ENCODE data around the gene KLLN.
"Not testable (repeated sequence)": the region's sequence is repeated elsewhere in the genome, so short reads cannot be mapped to it uniquely, and the experiment has no call there.

KLLN gene

GRCh38 chr10:87866412-87866974 is 3.2 kb upstream of the KLLN start:
- no peak for DNase-seq (ENCODE audit: low read depth in 2 of 2, low spot score in 1 of 2)

DNA sequence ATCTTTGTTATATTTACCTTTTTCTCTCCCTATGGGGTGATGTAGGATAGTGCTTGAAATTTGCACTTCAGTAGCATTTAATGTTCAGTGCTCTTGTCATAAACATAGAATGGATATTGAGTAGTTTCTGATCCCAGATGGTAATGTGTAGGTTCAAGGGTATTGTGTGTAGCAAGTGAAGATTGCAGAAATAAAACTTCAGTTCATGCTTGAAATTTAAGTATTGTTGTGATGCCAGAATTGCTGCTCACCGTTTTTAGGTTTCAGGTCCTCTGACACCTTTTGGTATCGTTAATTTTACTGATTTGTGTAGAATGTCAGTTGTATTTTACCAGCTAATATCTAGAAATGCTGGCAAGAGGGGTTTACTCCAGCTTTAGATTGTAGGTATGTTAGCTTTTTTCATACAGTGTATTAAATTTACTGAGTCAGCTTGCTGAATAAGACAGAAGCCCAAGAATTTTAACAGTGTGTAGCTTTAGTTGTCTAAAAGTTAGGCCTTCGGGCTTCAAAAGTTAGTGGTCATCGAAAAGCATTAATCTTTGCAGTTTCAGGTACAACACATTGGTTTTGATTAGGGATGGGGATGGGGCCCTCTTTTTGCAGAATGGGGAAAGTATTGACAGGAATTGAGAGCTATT is 2.0 kb upstream of the KLLN start:
- DNase-seq (ENCODE audit: low read depth in 2 of 2, low spot score in 1 of 2), result no peak

GRCh38 chr10:87864496-87865059 is 1.2 kb upstream of the KLLN start:
- DNase-seq (ENCODE audit: low read depth in 2 of 2, low spot score in 1 of 2), result no peak

GRCh38 chr10:87863951-87864495 is 690 bp upstream of the KLLN start:
- DNase-seq (ENCODE audit: low read depth in 2 of 2, low spot score in 1 of 2), result not testable (repeated sequence)

GRCh38 chr10:87862679-87863052 is 667 bp downstream of the KLLN start:
- DNase-seq (ENCODE audit: low read depth in 2 of 2, low spot score in 1 of 2), result no peak

DNA sequence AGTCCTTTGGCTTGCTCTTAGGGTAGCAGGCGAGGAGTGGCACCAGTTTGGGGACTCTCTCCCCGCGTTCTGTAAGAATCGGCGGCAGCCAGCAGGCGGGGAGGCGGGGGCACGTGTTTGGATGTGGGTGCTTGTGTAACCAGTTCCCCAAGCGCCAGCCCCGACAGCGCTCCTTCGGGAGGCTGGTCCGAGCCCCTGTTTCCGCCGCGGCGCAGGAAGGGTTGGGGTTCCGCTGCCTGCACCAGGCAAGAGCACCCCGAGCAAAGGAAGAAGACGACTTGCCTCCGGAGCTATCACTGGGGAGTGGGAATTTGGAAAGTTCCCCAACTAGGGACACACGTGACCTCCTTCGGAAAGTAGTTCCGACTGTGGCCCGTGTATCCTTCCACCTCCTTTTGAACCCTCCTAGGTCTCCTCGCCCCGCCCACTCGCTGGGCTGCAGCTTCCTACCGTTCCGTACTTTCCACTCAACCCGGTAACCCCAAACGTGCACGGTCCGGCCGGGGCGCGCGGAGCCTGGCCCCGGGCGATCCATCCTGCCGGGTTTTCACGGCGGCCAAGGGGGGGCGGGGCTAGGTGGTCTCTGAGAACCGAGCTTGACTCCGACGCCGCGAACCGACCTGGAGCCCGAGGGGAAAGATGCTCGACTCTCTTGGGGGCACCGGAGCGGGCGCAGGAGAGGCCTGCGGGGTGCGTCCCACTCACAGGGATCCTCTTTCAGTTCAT is 1.2 kb downstream of the KLLN start:
- DNase-seq (ENCODE audit: low read depth in 2 of 2, low spot score in 1 of 2), result peak; percentile 85 to 89

- no peak for DNase-seq (ENCODE audit: low read depth in 2 of 2, low spot score in 1 of 2)
These were observed 1.8 kb downstream of the KLLN start for GRCh38 chr10:87861566-87861952.

- DNase-seq (ENCODE audit: low read depth in 2 of 2, low spot score in 1 of 2), result no peak
These were observed 2.4 kb downstream of the KLLN start for GRCh38 chr10:87860816-87861403.

GRCh38 chr10:87860156-87860795 is 3.1 kb downstream of the KLLN start:
- no peak for DNase-seq (ENCODE audit: low read depth in 2 of 2, low spot score in 1 of 2)

GRCh38 chr10:87855665-87856064 is 7.7 kb downstream of the KLLN start:
- DNase-seq (ENCODE audit: low read depth in 2 of 2, low spot score in 1 of 2), result not testable (repeated sequence)

DNA sequence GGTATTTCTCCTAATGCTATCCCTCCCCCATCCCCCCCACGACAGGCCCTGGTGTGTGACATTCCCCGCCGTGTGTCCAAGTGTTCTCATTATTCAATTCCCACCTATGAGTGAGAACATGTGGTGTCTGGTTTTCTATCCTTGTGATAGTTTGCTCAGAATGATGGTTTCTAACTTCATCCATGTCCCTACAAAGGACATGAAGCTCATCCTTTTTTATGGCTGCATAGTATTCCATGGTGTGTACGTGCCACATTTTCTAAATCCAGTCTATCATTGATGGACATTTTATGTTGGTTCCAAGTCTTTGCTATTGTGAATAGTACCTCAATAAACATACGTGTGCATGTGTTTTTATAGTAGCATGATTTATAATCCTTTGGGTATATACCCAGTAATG is 8.1 kb downstream of the KLLN start:
- DNase-seq (ENCODE audit: low read depth in 2 of 2, low spot score in 1 of 2), result not testable (repeated sequence)

DNA sequence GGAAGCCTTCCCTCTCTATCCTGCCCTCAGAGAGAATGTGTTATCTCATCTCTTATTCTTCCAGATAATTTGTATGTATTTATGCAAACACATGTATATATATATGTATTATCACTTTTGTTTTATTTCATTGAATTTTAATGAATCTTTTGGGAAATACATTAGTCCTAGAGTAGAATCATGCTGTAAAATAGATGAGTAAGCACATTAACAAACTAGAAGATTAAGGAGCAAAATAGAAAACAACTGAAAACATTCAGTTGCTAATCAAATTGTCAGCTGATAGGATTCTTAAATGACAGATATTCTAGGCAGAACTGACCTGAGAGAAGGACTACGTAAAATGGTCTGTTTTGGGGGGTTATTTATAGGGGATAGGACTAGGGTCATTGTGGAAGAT is 11.2 kb downstream of the KLLN start:
- no peak for DNase-seq (ENCODE audit: low read depth in 2 of 2, low spot score in 1 of 2)

DNA sequence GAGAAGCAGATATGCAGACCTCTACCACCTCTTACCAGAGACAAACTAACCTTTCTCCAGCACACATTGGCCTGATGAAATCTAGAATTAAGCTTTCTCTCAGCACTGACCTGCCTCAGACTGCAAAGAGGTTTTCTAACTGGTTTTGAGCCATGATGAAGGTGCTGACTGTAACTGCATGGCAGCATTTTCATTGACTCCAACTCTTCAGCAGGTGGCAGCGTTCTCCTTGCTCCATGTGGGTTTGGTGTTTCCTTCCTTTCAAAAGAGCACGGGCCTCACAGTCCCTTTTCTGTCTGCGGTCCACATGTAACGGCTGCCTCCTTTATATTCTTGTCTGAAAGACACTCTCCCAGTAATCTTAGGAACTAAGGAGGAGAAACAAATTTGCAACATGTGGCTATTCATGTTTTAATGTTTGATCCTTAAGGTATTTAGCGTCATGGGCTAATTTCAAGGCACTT is 12.6 kb downstream of the KLLN start:
- DNase-seq (ENCODE audit: low read depth in 2 of 2, low spot score in 1 of 2), result peak in 1 of 2 donors; percentile 11

GRCh38 chr10:87849001-87849400 is 14.3 kb downstream of the KLLN start:
- DNase-seq (ENCODE audit: low read depth in 2 of 2, low spot score in 1 of 2), result no peak

DNA sequence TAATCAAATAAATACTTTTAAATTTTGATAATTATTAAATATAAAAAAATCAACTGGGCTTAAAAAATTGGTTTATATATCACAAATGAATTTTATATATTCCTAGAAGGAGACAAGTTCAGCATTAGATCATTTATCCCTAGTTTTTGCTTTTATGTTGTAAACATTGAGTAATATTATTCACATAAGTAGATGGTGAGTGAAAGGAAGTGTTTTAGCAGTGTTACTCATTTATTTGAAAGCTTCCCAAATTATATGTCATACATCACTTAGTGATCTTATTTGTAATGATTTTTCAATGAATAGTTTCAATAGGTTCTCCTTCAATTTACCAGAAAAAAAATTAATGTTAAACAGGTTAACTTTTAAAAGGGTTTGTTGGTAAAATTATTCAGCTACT is 15.8 kb downstream of the KLLN start:
- DNase-seq (ENCODE audit: low read depth in 2 of 2, low spot score in 1 of 2), result no peak

GRCh38 chr10:87846711-87847110 is 16.6 kb downstream of the KLLN start:
- not testable (repeated sequence) for DNase-seq (ENCODE audit: low read depth in 2 of 2, low spot score in 1 of 2)

DNA sequence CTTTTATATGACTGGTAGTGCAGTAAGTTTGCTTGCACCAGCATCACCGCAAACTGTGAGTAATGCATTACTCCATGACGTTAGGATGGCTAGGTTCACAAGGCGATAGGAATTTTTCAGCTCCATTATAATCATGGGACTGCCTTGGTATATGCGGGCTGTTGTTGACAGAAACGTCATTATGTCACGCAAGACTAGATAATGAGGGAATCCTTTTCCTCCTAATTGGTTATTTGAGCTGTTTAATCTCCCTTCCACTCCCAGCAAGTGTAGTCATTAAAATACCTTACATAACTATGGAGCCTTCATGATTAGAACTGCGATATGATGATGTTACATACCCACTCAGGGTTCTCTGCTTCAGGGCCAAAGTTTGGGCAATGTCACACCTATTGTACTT is 17.3 kb downstream of the KLLN start:
- no peak for DNase-seq (ENCODE audit: low read depth in 2 of 2, low spot score in 1 of 2)

DNA sequence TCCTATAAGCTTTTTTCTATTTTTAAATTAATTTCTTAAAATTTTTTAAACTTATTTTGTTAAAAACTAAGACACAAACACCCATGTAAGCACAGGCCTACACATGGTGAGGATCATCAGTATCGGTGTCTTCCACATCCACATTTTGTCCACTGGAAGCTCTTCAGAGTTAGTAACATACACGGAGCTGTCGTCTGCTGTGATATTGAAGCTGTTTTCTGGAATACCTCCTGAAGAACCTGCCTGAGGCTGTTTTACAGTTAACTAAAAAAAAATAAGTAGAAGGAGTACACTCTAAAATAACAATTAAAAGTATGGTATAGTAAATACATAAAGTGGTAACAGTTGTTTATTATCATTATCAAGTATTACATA is 17.7 kb downstream of the KLLN start:
- no peak for DNase-seq (ENCODE audit: low read depth in 2 of 2, low spot score in 1 of 2)

DNA sequence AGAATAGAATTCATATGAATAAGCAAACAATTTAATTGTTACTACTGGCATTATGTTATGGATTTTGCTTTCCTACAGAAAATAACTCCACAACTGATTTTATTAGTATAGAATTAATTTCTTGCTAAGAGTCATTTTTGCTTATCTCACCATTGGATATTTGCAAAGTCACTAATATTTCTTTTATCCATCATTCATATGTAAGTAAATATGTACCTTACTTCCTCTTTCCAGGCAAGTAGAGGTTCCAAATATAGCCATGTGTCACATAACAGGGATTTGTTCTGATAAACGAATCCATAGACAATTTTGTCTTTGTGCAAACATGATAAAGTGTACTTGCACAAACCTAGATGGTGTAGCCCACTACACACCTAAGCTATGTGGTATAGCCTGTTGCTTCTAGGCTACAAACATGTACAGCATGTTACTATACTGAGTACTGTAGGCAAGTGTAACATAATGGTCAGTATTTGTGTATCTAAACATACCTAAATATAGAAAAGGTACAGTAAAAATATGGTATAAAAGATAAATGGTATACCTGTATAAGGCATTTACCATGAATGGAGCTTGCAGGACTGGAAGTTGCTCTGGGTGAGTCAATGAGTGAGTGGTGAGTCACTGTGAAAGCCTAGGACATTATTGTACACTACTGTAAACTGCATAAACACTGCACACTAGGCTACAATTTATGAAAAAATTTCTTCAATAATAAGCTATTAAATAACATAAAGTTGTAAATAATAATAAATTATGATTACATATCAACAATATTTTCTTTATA is 18.3 kb downstream of the KLLN start:
- DNase-seq (ENCODE audit: low read depth in 2 of 2, low spot score in 1 of 2), result no peak

DNA sequence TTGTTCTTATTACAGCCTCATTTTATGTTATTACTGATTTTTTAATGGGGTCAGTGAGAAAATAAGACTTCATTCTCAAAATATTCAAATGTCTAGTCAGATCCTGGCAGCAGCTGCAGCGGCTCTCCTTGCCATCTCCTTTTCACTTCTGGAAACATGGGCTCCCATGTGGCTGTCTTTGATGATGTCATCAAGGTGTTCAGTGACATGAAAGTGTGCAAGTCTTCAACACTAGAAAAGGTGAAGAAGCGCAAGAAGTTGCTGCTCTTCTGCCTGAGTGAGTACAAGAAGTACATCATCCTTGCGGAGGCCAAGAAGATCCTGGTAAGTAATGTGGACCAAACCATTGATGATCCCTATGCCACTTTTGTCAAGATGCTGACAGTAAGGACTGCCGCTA is 19.6 kb downstream of the KLLN start:
- DNase-seq (ENCODE audit: low read depth in 2 of 2, low spot score in 1 of 2), result no peak

Measured in stimulated activated CD8-positive, alpha-beta memory T cell treated with anti-CD3 and anti-CD28 coated beads, Interleukin-4, amount 100 ng/mL, for 1 hour (primary cell).